Measurements from ENCODE around the gene DSCAML1. TPM values are rescaled to one million over a fixed set of nuclear protein-coding genes. Genes with fewer than 3 reads are reported as not detected.

Gene DSCAML1
- total RNA-seq, 1 donor from 2014 or later = 0.95 TPM

DNA sequence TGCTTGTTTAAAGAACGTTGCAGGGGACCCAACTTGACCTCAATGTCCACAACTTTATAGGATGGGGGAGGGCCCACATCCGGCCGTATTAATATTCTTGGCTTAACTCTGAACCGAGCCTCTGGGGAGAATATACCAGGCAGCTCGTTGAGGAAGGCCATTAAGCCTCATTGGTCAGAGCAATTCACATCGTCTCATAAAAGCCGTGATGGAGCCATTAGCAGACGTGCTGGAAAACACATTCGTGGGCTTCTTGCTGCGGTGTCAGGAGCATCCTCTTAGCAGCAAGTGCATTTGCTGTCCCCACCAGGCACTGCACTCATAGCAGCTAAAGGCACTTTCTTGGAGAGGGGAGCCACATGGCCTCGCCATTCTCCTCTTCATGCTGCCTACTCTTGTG lies 14.9 kb downstream of the DSCAML1 start:
- H3K36me3 ChIP-seq = no peaks in the 10 kb centered on the region
- no peak for ATAC-seq
- H3K27me3 ChIP-seq (ENCODE audit: low read depth) = peaks cover 8% of the 10 kb centered on the region
- no peaks in the 10 kb centered on the region for H3K4me1 ChIP-seq
- DNase-seq = peak; percentile 6
- intact Hi-C loops (cut with DNase I) = no loop called here
- no peak overlapping the region for H3K27ac ChIP-seq
- H3K9me3 ChIP-seq = no peaks in the 10 kb centered on the region
- no peak overlapping the region for H3K4me3 ChIP-seq
- TF ChIP-seq, protein P1, sequence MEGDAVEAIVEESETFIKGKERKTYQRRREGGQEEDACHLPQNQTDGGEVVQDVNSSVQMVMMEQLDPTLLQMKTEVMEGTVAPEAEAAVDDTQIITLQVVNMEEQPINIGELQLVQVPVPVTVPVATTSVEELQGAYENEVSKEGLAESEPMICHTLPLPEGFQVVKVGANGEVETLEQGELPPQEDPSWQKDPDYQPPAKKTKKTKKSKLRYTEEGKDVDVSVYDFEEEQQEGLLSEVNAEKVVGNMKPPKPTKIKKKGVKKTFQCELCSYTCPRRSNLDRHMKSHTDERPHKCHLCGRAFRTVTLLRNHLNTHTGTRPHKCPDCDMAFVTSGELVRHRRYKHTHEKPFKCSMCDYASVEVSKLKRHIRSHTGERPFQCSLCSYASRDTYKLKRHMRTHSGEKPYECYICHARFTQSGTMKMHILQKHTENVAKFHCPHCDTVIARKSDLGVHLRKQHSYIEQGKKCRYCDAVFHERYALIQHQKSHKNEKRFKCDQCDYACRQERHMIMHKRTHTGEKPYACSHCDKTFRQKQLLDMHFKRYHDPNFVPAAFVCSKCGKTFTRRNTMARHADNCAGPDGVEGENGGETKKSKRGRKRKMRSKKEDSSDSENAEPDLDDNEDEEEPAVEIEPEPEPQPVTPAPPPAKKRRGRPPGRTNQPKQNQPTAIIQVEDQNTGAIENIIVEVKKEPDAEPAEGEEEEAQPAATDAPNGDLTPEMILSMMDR (IDR thresholded peaks at IDR 0.05) = no peak

DNA sequence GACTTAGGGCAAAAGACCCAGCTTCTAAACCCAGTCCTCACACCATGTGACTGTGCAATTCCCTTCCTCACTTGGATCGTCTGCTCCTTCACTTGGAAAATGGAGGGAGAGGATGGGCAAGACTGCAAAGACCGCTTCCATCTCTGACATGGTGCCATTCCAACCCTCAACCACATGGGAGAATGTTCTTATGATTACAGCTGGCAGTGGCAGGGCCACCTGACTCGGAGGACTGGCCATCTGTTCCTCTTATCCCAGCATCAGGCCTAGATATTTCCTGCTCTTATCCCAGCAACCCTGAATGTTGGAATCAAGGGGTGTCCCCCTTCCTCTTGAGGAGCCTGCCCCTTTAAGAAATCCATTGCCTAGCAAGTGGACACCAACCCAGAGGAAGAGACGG lies 15.4 kb downstream of the DSCAML1 start:
- no peak overlapping the region for H3K4me3 ChIP-seq
- no peak for ATAC-seq
- H3K9me3 ChIP-seq = no peaks in the 10 kb centered on the region
- no peaks in the 10 kb centered on the region for H3K4me1 ChIP-seq
- DNase-seq = peak; percentile 6
- H3K36me3 ChIP-seq = no peaks in the 10 kb centered on the region
- intact Hi-C loops (cut with DNase I) = no loop called here
- no peak overlapping the region for H3K27ac ChIP-seq
- TF ChIP-seq, protein P1 (IDR thresholded peaks at IDR 0.05) = no peak
- H3K27me3 ChIP-seq (ENCODE audit: low read depth) = peaks cover 4% of the 10 kb centered on the region

- Histone ChIP-seq H3K9me3 (no peaks in the 10 kb centered on the region), H3K27me3 (ENCODE audit: low read depth) (no peaks in the 10 kb centered on the region), H3K27ac (no peak overlapping the region), H3K4me3 (no peak overlapping the region), H3K4me1 (no peaks in the 10 kb centered on the region), H3K36me3 (no peaks in the 10 kb centered on the region)
- DNase-seq (peak; percentile 38), ATAC-seq (no peak)
- intact Hi-C loops (cut with DNase I) = no loop called here
- TF ChIP-seq, protein P1 (IDR thresholded peaks at IDR 0.05) = no peak
Measured at GRCh38 chr11:117780456-117780855, 16.6 kb downstream of the DSCAML1 start.

DNA sequence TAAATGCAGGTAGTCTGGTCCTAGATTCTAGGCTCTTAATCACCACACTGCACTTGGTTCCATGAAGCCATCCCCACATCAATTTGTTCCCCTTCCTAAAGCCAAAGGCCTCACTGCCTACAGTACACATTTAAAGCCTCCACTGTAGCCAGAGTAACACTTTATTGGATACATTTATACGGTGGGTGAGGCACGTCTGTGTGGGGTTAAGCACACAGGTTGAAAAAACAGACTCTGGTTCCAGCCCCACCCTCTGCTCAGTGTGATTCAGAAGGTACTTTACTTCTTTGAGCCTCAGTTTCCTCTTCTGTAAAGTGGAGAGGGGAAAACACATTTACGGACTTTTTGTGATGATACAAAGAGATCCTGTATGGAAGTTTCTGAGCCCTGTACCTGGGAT lies 22.5 kb downstream of the DSCAML1 start:
- intact Hi-C loops (cut with DNase I) = no loop called here
- TF ChIP-seq, protein P1 (IDR thresholded peaks at IDR 0.05) = no peak
- Histone ChIP-seq H3K4me1 (no peaks in the 10 kb centered on the region), H3K36me3 (no peaks in the 10 kb centered on the region), H3K27ac (no peak overlapping the region), H3K9me3 (no peaks in the 10 kb centered on the region), H3K27me3 (ENCODE audit: low read depth) (no peaks in the 10 kb centered on the region), H3K4me3 (no peak overlapping the region)
- ATAC-seq (no peak), DNase-seq (no peak)

DNA sequence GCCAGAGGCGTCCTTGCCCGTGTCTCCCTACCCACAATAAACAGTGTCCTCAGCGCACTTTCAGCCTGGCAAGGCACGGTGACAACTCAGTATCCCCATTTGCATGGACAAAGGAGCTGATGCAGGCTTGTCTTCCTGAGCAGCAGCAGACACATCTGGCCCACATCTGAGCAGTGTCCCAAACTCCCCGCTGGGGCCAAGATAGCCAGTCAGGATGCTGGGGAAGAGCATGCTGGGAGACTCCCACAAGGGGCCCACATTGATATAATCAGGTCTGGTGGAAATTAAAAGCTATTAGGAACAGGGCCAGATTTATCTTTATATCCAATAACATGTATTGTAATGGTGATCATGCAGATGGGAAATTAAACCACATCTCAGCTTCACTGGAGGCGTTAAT lies 24.7 kb downstream of the DSCAML1 start:
- ATAC-seq = no peak
- DNase-seq = no peak
- intact Hi-C loops (cut with DNase I) = no loop called here
- no peaks in the 10 kb centered on the region for H3K9me3 ChIP-seq
- TF ChIP-seq, protein P1 (IDR thresholded peaks at IDR 0.05) = no peak
- no peaks in the 10 kb centered on the region for H3K4me1 ChIP-seq
- no peak overlapping the region for H3K27ac ChIP-seq
- no peaks in the 10 kb centered on the region for H3K36me3 ChIP-seq
- no peak overlapping the region for H3K4me3 ChIP-seq
- H3K27me3 ChIP-seq (ENCODE audit: low read depth) = no peaks in the 10 kb centered on the region

DNA sequence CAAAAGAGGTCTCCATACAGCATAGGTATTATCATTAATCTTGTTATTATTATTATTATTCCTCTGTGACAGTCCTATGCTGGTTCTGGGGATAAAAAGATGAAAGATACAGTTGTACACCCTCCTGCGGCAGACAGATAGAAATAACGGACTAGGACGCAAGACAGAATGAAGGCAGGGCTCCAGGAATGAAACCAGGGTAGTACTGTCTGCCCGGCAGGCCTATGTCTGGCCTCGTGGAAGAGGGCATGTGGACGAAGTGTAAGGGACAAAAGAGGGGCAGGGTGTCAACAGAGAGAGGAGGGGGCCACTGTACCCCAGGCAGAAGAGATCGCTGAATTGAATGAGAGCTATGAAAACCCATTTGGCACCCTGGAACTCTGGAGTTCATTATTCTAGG lies 25.2 kb downstream of the DSCAML1 start:
- Histone ChIP-seq H3K27me3 (ENCODE audit: low read depth) (no peaks in the 10 kb centered on the region), H3K9me3 (no peaks in the 10 kb centered on the region), H3K27ac (no peak overlapping the region), H3K36me3 (no peaks in the 10 kb centered on the region), H3K4me1 (no peaks in the 10 kb centered on the region), H3K4me3 (no peak overlapping the region)
- DNase-seq (no peak), ATAC-seq (no peak)
- intact Hi-C loops (cut with DNase I) = no loop called here
- TF ChIP-seq, protein P1 (IDR thresholded peaks at IDR 0.05) = no peak

Data from lower lobe of right lung (tissue), 2 donors.